Caco-2 (cell line): ENCODE data around the gene LYRM1. TPM values are rescaled to one million over a fixed set of nuclear protein-coding genes. Genes with fewer than 3 reads are reported as not detected.

ENCODE experiments used
- BruUV-seq: library from RNA; stranded (reverse); fragments of 400-500 nt; replicated peaks from 2 replicates; lab custom pipeline; 2021; lab: Mats Ljungman, UMichigan
- CTCF ChIA-PET: fragments of 300-600 bp; sonication (Branson Sonifier 250); formaldehyde crosslinking; loops from one replicate; lab custom pipeline; 2022; ENCODE audit warnings: antibody characterized with exemption; lab: Charles Lee
- POLR2A ChIA-PET: fragments of 300-600 bp; sonication (Branson Sonifier 250); formaldehyde crosslinking; loops from one replicate; lab custom pipeline; 2022; ENCODE audit warnings: antibody characterized with exemption; lab: Charles Lee
- DNase-seq, 2 experiments: peaks; one replicate each; pipeline versions ENCODE4 v3.0.0 to v3.0.0-alpha.2; 2020 to 2022
- H3K27me3 ChIP-seq: replicated peaks from 2 replicates; pipeline ENCODE4 v1.6.0; 2011; ENCODE audit warnings: low read length; ENCODE audit not compliant: control insufficient read depth, insufficient read depth
- H3K36me3 ChIP-seq: 2 replicates; pipeline ENCODE4 v1.5.1; 2011; ENCODE audit warnings: low read length; ENCODE audit not compliant: control insufficient read depth, insufficient read depth
- H3K4me1 ChIP-seq: fragments of 250-450 bp; sonication (Bioruptor Pico); 2 replicates; pipeline ENCODE4 v1.5.1; 2020; ENCODE audit warnings: mild to moderate bottlenecking
- H3K4me3 ChIP-seq: 2 replicates; pipeline ENCODE4 v1.5.1; 2011; ENCODE audit warnings: low read depth, mild to moderate bottlenecking, control low read depth, low read length
- H3K9me3 ChIP-seq: fragments of 250-450 bp; sonication (Bioruptor Pico); 2 replicates; pipeline ENCODE4 v1.5.1; 2020; ENCODE audit warnings: mild to moderate bottlenecking, moderate library complexity
- H3K27ac Mint-ChIP-seq: one replicate; pipeline ENCODE4 v1.8.0; 2022; ENCODE audit warnings: mixed read lengths; ENCODE audit not compliant: unreplicated experiment
- H3K27me3 Mint-ChIP-seq: one replicate; pipeline ENCODE4 v1.8.0; 2022; ENCODE audit warnings: mixed read lengths; ENCODE audit not compliant: insufficient read depth, unreplicated experiment
- H3K36me3 Mint-ChIP-seq: one replicate; pipeline ENCODE4 v1.8.0; 2022; ENCODE audit warnings: mild to moderate bottlenecking, mixed read lengths; ENCODE audit not compliant: insufficient read depth, unreplicated experiment
- H3K4me1 Mint-ChIP-seq: one replicate; pipeline ENCODE4 v1.8.0; 2022; ENCODE audit warnings: low read depth, mixed read lengths; ENCODE audit not compliant: unreplicated experiment
- H3K4me3 Mint-ChIP-seq: one replicate; pipeline ENCODE4 v1.8.0; 2022; ENCODE audit warnings: mild to moderate bottlenecking, moderate library complexity, mixed read lengths; ENCODE audit not compliant: unreplicated experiment
- H3K9me3 Mint-ChIP-seq: one replicate; pipeline ENCODE4 v1.8.0; 2022; ENCODE audit warnings: mixed read lengths; ENCODE audit not compliant: unreplicated experiment
- intact Hi-C: fragments of 100-400 bp; cut with micrococcal nuclease; formaldehyde crosslinking; loops from one replicate; pipeline ENCODE4 v1.10.0; 2022; ENCODE audit not compliant: unreplicated experiment
- total RNA-seq: library from RNA; stranded (reverse); gene quantifications from 2 replicates; pipeline ENCODE4 v1.2.3, GENCODE V29; 2022
- TF ChIP-seq, protein P1 (sequence below), 2 experiments: fragments of 200-600 bp in 1 of 2; IDR thresholded peaks; 1 replicate in 1 of 2; 2 replicates in 1 of 2; pipeline versions ENCODE4 v1.5.1 to v1.8.0; 2011 to 2022; ENCODE audit warnings: antibody characterized with exemption in 1 of 2, control low read depth in 1 of 2, inconsistent platforms in 1 of 2, low read depth in 1 of 2, low read length in 1 of 2, mild to moderate bottlenecking in 1 of 2, moderate library complexity in 1 of 2; ENCODE audit not compliant: insufficient read depth in 1 of 2, severe bottlenecking in 1 of 2, unreplicated experiment in 1 of 2

The LYRM1 gene
- total RNA-seq, 1 experiment from 2014 or later, result 46.1 TPM

DNA sequence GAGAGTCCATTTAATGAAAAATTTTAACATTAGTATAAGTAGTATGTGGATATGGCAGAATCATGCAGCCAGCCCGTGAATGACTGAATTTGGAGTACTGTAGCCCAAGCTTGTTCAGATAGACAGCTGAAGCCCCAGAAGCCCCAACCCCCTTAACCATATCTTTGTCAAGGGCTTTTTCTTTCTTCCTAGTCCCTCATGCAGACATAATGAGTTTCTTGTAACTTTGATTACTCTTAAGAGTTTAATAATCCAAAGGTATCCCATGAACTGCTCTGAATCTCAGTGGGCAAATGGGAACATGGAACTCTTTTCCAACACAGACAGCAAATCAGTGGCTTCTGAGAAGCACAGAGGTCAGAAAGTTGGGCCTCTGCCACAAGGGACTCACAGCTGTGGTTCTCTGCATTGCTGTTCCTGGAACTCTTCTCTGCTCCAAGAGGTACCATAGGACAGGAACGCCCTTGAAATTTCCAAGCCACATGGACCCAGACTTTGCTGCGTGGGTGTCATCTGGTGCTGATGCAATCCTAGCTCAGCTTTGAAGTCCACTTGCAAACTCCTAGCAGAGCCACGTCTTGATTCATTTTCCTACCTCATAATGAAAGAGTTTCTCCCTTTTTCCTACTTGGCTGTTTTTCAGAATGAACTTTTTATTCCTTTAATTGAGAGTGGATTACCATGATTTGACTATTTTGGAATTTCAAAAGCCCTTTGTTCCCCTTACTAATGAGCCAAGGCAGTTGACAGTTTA is 18.1 kb downstream of the LYRM1 start:
- no peaks in the 10 kb centered on the region for H3K36me3 ChIP-seq
- CTCF ChIA-PET, result no interaction called here
- no TSS peak for BruUV-seq
- Mint-ChIP-seq H3K27me3 (no peaks in the 10 kb centered on the region), H3K9me3 (peaks cover 10% of the 10 kb centered on the region), H3K4me1 (peaks cover 12% of the 10 kb centered on the region), H3K36me3 (peaks cover 6% of the 10 kb centered on the region), H3K27ac (no peak overlapping the region), H3K4me3 (no peak overlapping the region)
- H3K4me1 ChIP-seq, result no peaks in the 10 kb centered on the region
- H3K27me3 ChIP-seq, result no peaks in the 10 kb centered on the region
- H3K4me3 ChIP-seq, result no peak overlapping the region
- POLR2A ChIA-PET, result no interaction called here
- intact Hi-C loops, result no loop called here
- DNase-seq, result no peak
- H3K9me3 ChIP-seq, result no peaks in the 10 kb centered on the region
- TF ChIP-seq, protein P1, sequence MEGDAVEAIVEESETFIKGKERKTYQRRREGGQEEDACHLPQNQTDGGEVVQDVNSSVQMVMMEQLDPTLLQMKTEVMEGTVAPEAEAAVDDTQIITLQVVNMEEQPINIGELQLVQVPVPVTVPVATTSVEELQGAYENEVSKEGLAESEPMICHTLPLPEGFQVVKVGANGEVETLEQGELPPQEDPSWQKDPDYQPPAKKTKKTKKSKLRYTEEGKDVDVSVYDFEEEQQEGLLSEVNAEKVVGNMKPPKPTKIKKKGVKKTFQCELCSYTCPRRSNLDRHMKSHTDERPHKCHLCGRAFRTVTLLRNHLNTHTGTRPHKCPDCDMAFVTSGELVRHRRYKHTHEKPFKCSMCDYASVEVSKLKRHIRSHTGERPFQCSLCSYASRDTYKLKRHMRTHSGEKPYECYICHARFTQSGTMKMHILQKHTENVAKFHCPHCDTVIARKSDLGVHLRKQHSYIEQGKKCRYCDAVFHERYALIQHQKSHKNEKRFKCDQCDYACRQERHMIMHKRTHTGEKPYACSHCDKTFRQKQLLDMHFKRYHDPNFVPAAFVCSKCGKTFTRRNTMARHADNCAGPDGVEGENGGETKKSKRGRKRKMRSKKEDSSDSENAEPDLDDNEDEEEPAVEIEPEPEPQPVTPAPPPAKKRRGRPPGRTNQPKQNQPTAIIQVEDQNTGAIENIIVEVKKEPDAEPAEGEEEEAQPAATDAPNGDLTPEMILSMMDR (IDR thresholded peaks at IDR 0.05; ENCODE audit: insufficient read depth in 1 of 2, low read depth in 1 of 2, low read length in 1 of 2, severe bottlenecking in 1 of 2, unreplicated experiment in 1 of 2), result no peak

GRCh38 chr16:20920091-20920490 is 19.5 kb downstream of the LYRM1 start:
- Histone ChIP-seq H3K4me3 (no peak overlapping the region), H3K4me1 (no peaks in the 10 kb centered on the region; the same call in 1 of the 2 replicates), H3K36me3 (no peaks in the 10 kb centered on the region), H3K9me3 (no peaks in the 10 kb centered on the region), H3K27me3 (no peaks in the 10 kb centered on the region)
- DNase-seq, result no peak
- H3K4me3 Mint-ChIP-seq, result no peak overlapping the region
- H3K36me3 Mint-ChIP-seq, result peaks cover 6% of the 10 kb centered on the region
- H3K27me3 Mint-ChIP-seq, result no peaks in the 10 kb centered on the region
- H3K27ac Mint-ChIP-seq, result no peak overlapping the region
- H3K9me3 Mint-ChIP-seq, result peaks cover 10% of the 10 kb centered on the region
- ChIA-PET POLR2A (interaction anchor here (0.8 kb wide), 1 partner anchor 20 kb away, joined by 4 read pairs; the partner anchor contains the start of genes DCUN1D3 and LYRM1), CTCF (no interaction called here)
- peaks cover 12% of the 10 kb centered on the region for H3K4me1 Mint-ChIP-seq
- intact Hi-C loops, result no loop called here
- BruUV-seq, result no TSS peak
- TF ChIP-seq, protein P1 (IDR thresholded peaks at IDR 0.05; ENCODE audit: insufficient read depth in 1 of 2, low read depth in 1 of 2, low read length in 1 of 2, severe bottlenecking in 1 of 2, unreplicated experiment in 1 of 2), result no peak

DNA sequence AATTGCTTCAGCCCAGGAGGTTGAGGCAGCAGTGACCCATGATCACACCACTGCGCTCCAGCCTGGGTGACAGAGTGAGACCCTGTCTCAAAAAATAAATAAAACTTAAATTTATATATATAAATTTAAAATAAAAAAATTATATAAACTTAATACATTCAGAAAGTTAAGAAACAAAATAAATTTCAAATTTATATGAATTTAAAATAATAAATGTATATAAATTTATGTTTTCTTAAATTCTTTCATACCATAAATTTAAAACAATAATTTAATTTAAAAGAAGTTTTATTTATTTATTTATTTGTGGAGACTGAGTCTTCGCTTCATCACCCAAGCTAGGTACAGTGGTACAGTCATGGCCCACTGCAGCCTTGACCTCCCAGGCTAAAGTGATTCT is 20.2 kb downstream of the LYRM1 start:
- Mint-ChIP-seq H3K27me3 (no peaks in the 10 kb centered on the region), H3K27ac (no peak overlapping the region), H3K9me3 (peaks cover 10% of the 10 kb centered on the region), H3K4me1 (peaks cover 16% of the 10 kb centered on the region), H3K4me3 (no peak overlapping the region), H3K36me3 (peaks cover 12% of the 10 kb centered on the region)
- no peaks in the 10 kb centered on the region for H3K9me3 ChIP-seq
- ChIA-PET POLR2A (interaction anchor here (0.8 kb wide), 1 partner anchor 20 kb away, joined by 4 read pairs; the partner anchor contains the start of genes DCUN1D3 and LYRM1), CTCF (no interaction called here)
- no peak overlapping the region for H3K4me3 ChIP-seq
- BruUV-seq, result no TSS peak
- H3K36me3 ChIP-seq, result no peaks in the 10 kb centered on the region
- intact Hi-C loops, result no loop called here
- H3K4me1 ChIP-seq, result peaks cover 6% of the 10 kb centered on the region
- TF ChIP-seq, protein P1 (IDR thresholded peaks at IDR 0.05; ENCODE audit: insufficient read depth in 1 of 2, low read depth in 1 of 2, low read length in 1 of 2, severe bottlenecking in 1 of 2, unreplicated experiment in 1 of 2), result no peak
- no peak for DNase-seq
- no peaks in the 10 kb centered on the region for H3K27me3 ChIP-seq
